MCF 10A (cell line): Measurements from ENCODE around the gene DCAF10. TPM values are rescaled to one million over a fixed set of nuclear protein-coding genes. Genes with fewer than 3 reads are reported as not detected.

ENCODE experiments used
- BruUV-seq: library from RNA; stranded (reverse); fragments of 400-500 nt; replicated peaks from 2 replicates; lab custom pipeline; 2021; lab: Mats Ljungman, UMichigan
- CTCF ChIA-PET: fragments of 300-600 bp; sonication (Branson Sonifier 250); formaldehyde crosslinking; extraction: SDS; loops from one replicate; lab custom pipeline; 2021; ENCODE audit warnings: antibody characterized with exemption, inconsistent platforms; lab: Yijun Ruan, JAX
- POLR2A ChIA-PET: fragments of 300-600, 350-650 bp; sonication (Branson Sonifier 250); formaldehyde crosslinking; extraction: SDS; loops from one replicate; lab custom pipeline; 2020; ENCODE audit warnings: antibody characterized with exemption, inconsistent platforms; lab: Yijun Ruan, JAX
- DNase-seq: peaks from one replicate; pipeline ENCODE4 v3.0.0-alpha.2; 2018; ENCODE audit not compliant: unreplicated experiment
- H3K27ac Mint-ChIP-seq: one replicate; pipeline ENCODE4 v1.8.0; 2022; ENCODE audit warnings: mild to moderate bottlenecking, low read depth, mixed read lengths; ENCODE audit not compliant: unreplicated experiment
- H3K27me3 Mint-ChIP-seq: one replicate; pipeline ENCODE4 v1.8.0; 2022; ENCODE audit warnings: mixed read lengths; ENCODE audit not compliant: insufficient read depth, unreplicated experiment
- H3K36me3 Mint-ChIP-seq: one replicate; pipeline ENCODE4 v1.8.0; 2022; ENCODE audit warnings: mild to moderate bottlenecking, moderate library complexity, mixed read lengths; ENCODE audit not compliant: insufficient read depth, unreplicated experiment
- H3K4me1 Mint-ChIP-seq: one replicate; pipeline ENCODE4 v1.8.0; 2022; ENCODE audit warnings: mixed read lengths; ENCODE audit not compliant: insufficient read depth, unreplicated experiment
- H3K4me3 Mint-ChIP-seq: one replicate; pipeline ENCODE4 v1.8.0; 2022; ENCODE audit warnings: mild to moderate bottlenecking, moderate library complexity, mixed read lengths; ENCODE audit not compliant: unreplicated experiment
- H3K9me3 Mint-ChIP-seq: one replicate; pipeline ENCODE4 v1.8.0; 2022; ENCODE audit warnings: mixed read lengths; ENCODE audit not compliant: unreplicated experiment
- intact Hi-C: fragments of 100-400 bp; cut with micrococcal nuclease; formaldehyde crosslinking; loops from 2 replicates; pipeline ENCODE4 v1.14.1; 2022
- total RNA-seq: library from RNA; stranded (reverse); gene quantifications from 2 replicates; pipeline ENCODE4 v1.2.3, GENCODE V29; 2022
- TF ChIP-seq, protein P1 (sequence below): fragments of 200-600 bp; IDR thresholded peaks from one replicate; pipeline ENCODE4 v1.8.0; 2022; ENCODE audit warnings: antibody characterized with exemption, mild to moderate bottlenecking; ENCODE audit not compliant: unreplicated experiment

DCAF10 gene
- total RNA-seq, 1 experiment from 2014 or later: 49.4 TPM

DNA sequence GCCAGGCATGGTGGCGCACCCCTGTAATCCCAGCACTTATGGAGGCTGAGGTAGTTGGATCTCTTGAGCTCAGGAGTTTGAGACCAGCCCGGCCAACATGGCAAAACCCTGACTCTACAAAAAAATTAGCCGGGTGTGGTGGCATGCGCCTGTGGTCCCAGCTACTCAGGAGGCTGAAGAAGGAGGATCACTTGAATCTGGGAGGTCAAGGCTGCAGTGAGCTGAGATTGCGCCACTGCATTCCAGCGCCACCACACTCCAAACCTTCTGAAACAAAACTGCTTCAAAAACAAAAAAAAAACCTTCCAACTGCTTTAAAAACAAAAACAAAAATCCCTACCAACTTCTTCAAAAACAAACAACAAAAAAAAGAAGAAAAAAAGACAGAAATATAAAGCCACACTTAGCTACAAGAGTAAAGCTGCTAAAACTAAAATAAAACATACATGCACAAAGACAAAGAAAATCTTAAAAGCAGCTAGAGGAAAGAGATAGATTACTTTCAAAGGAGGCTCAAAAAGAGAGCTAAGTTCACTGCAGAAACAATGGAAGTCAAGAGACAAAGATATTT lies 11.4 kb downstream of the DCAF10 start:
- Mint-ChIP-seq H3K4me1 (peaks cover 5% of the 10 kb centered on the region), H3K36me3 (peaks cover 27% of the 10 kb centered on the region), H3K27ac (no peak overlapping the region), H3K27me3 (no peaks in the 10 kb centered on the region), H3K9me3 (no peaks in the 10 kb centered on the region), H3K4me3 (no peak overlapping the region)
- TF ChIP-seq, protein P1, sequence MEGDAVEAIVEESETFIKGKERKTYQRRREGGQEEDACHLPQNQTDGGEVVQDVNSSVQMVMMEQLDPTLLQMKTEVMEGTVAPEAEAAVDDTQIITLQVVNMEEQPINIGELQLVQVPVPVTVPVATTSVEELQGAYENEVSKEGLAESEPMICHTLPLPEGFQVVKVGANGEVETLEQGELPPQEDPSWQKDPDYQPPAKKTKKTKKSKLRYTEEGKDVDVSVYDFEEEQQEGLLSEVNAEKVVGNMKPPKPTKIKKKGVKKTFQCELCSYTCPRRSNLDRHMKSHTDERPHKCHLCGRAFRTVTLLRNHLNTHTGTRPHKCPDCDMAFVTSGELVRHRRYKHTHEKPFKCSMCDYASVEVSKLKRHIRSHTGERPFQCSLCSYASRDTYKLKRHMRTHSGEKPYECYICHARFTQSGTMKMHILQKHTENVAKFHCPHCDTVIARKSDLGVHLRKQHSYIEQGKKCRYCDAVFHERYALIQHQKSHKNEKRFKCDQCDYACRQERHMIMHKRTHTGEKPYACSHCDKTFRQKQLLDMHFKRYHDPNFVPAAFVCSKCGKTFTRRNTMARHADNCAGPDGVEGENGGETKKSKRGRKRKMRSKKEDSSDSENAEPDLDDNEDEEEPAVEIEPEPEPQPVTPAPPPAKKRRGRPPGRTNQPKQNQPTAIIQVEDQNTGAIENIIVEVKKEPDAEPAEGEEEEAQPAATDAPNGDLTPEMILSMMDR: no peak
- ChIA-PET CTCF (interaction anchor here (0.7 to 0.8 kb wide), 3 partner anchors 12 to 399 kb away, joined by 3 read pairs; no protein-coding TSS in a partner anchor), POLR2A (interaction anchor here (0.7 to 2.7 kb wide), 6 partner anchors 9 to 219 kb away, joined by 3 to 11 read pairs (median 4); partner anchors contain the start of genes DCAF10, EXOSC3 and TOMM5)
- BruUV-seq: no TSS peak
- DNase-seq: no peak
- intact Hi-C loops: no loop called here

DNA sequence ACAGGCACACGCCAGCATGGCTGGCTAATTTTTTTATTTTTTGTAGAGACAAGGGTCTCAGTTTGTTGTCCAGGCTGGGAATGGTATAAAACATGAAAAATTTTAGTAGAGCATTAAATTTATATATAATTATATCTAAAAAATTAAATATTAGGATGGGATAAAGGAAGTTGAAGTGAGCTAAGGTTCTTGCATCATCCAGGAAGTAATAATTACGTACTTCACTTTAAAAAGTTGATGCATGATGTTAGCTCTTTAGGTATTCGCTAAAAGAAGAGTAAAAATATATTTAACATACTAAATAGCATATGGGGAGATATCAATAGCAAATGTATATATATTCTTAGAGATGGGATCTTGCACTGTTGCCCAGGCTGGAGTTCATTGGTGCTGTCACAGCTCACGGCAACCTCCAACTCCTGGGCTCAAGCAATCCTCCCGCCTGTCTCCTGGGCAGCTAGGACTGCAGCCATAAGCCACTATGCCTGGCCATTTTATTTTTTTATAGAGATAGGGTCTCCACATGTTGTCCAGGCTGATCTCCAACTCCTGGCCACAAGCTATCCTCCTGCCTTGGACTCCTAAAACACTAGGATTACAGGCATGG lies 12.3 kb downstream of the DCAF10 start:
- CTCF ChIA-PET: interaction anchor here (0.5 to 0.9 kb wide), 2 partner anchors 18 to 238 kb away, joined by 3 read pairs; no protein-coding TSS in a partner anchor
- BruUV-seq: no TSS peak
- intact Hi-C loops: no loop called here

DNA sequence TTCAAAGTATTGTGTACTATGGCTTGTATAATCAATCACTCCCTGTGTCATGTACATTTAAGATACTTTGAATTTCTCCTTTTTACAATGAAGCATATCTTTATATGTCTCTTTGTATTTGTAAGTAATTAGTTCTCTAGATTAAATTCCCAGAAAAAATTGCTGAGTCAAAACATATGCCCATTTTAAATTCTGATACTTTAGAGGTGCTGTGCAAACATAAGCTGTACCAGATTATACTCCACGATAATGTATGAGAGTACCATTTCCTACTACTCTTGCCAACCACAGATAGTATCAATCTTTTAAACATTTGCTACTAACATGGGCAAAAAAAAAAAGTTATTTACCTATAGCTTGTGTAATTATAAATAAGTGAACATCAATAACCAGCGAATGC lies 18.3 kb downstream of the DCAF10 start:
- H3K27ac Mint-ChIP-seq: peak overlapping the region; percentile 7
- intact Hi-C loops: no loop called here

More for the DNA sequence above, 12.3 kb downstream of the DCAF10 start:
- Mint-ChIP-seq H3K4me1 (peaks cover 5% of the 10 kb centered on the region), H3K27ac (no peak overlapping the region), H3K27me3 (no peaks in the 10 kb centered on the region), H3K36me3 (peaks cover 25% of the 10 kb centered on the region), H3K9me3 (no peaks in the 10 kb centered on the region), H3K4me3 (no peak overlapping the region)
- no peak for DNase-seq
- TF ChIP-seq, protein P1: no peak
- POLR2A ChIA-PET: interaction anchor here (0.7 to 2.7 kb wide), 5 partner anchors 10 to 28 kb away, joined by 3 to 11 read pairs (median 5); partner anchors contain the start of genes DCAF10 and EXOSC3

More for the DNA sequence above, 18.3 kb downstream of the DCAF10 start:
- no peaks in the 10 kb centered on the region for H3K27me3 Mint-ChIP-seq
- TF ChIP-seq, protein P1: no peak
- ChIA-PET CTCF (interaction anchor here (1.2 kb wide), 1 partner anchor 13 kb away, joined by 4 read pairs; no protein-coding TSS in a partner anchor), POLR2A (interaction anchor here (0.7 to 1.2 kb wide), 3 partner anchors 12 to 35 kb away, joined by 3 to 5 read pairs (median 4); no protein-coding TSS in a partner anchor)
- H3K4me1 Mint-ChIP-seq: no peaks in the 10 kb centered on the region
- BruUV-seq: no TSS peak
- H3K9me3 Mint-ChIP-seq: no peaks in the 10 kb centered on the region
- no peak overlapping the region for H3K4me3 Mint-ChIP-seq
- no peak for DNase-seq
- peaks cover 50% of the 10 kb centered on the region for H3K36me3 Mint-ChIP-seq
